Stomach (tissue), 9 donors: ENCODE data around the gene RIN1. TPM values are rescaled to one million over a fixed set of nuclear protein-coding genes. Genes with fewer than 3 reads are reported as not detected.

Source experiments
- DNase-seq, 2 donors: peaks; one replicate each; pipeline versions ENCODE4 v3.0.0 to v3.0.0-alpha.2; 2013 to 2019
- H3K27ac ChIP-seq, 5 donors: fragments of 200-600 bp in 4 of 5; sonication (generic) in 4 of 5; one replicate each; pipeline ENCODE4 v1.5.1; 2013 to 2019; ENCODE audit warnings: mild to moderate bottlenecking in 1 of 5, moderate library complexity in 1 of 5
- H3K27me3 ChIP-seq, 3 donors: fragments of 200-600 bp; sonication (generic); one replicate each; pipeline ENCODE4 v1.5.1; 2017 to 2019; ENCODE audit warnings: mixed run types in 1 of 3
- H3K36me3 ChIP-seq, 4 donors: fragments of 200-600 bp; sonication (generic); 1 replicate in 3 of 4; 2 replicates in 1 of 4; pipeline ENCODE4 v1.5.1; 2016 to 2019
- H3K4me1 ChIP-seq, 4 donors: fragments of 200-600 bp; sonication (generic); one replicate each; pipeline ENCODE4 v1.5.1; 2016 to 2019
- H3K4me3 ChIP-seq, 4 donors: fragments of 200-600 bp; sonication (generic) in 3 of 4; one replicate each; pipeline ENCODE4 v1.5.1; 2016 to 2019; ENCODE audit warnings: mild to moderate bottlenecking in 1 of 4
- H3K9me3 ChIP-seq, 4 donors: fragments of 200-600 bp; sonication (generic); one replicate each; pipeline ENCODE4 v1.5.1; 2016 to 2019
- EP300 ChIP-seq: sonication (generic); formaldehyde crosslinking; IDR thresholded peaks from one replicate; pipeline ENCODE4 v1.6.1; 2017; ENCODE audit warnings: antibody characterized with exemption
- POLR2A ChIP-seq, 4 donors: fragments of 450-650 bp; IDR thresholded peaks; one replicate each; pipeline ENCODE4 v1.6.1; 2016; ENCODE audit warnings: antibody characterized with exemption in 4 of 4, control low read depth in 2 of 4, mild to moderate bottlenecking in 1 of 4, moderate library complexity in 1 of 4
- POLR2AphosphoS5 ChIP-seq, 3 donors: sonication (generic); formaldehyde crosslinking; IDR thresholded peaks; one replicate each; pipeline ENCODE4 v1.6.1; 2016; ENCODE audit warnings: antibody characterized with exemption in 3 of 3
- WGBS, 5 donors: extraction: QIAGEN DNeasy Blood & Tissue Kit in 3 of 5; methylation state at CpG; one replicate each; pipeline versions ENCODE4 v1.1.5 to v1.1.7; 2013 to 2018; 5-methylcytosine and 5-hydroxymethylcytosine counted together
- intact Hi-C: fragments of 100-400 bp; cut with DNase I; formaldehyde crosslinking; loops from one replicate; pipeline ENCODE4 v1.15.1; 2023; ENCODE audit warnings: low total_unique reads
- polyA plus RNA-seq, 3 donors: library from polyadenylated mRNA; stranded (reverse); fragments of 200-250 nt; gene quantifications; one replicate each; pipeline ENCODE4 v1.2.3, GENCODE V29; 2013
- total RNA-seq, 5 donors: library from RNA; depleted of rRNA; stranded (reverse); fragments of >200 nt; gene quantifications; one replicate each; pipeline versions ENCODE4 v1.1.0 to v1.2.3, GENCODE V29; 2014 to 2016
- TF ChIP-seq, protein P1 (sequence below), 7 experiments: fragments of 450-650 bp in 4 of 7; fragments of 200-600 bp in 3 of 7; sonication (generic) in 3 of 7; IDR thresholded peaks; one replicate each; pipeline ENCODE4 v1.5.1; 2016 to 2019; ENCODE audit warnings: antibody characterized with exemption in 7 of 7, control low read depth in 2 of 7, mild to moderate bottlenecking in 1 of 7
- donor health status: healthy with polysubstance abuse.
- donor health status: Bipolar disorder and iron deficiency.
- donor health status: healthy.

RIN1 gene
- total and polyA plus RNA-seq, 8 donors = 0.58 to 26.4 (median 9.2) TPM

DNA sequence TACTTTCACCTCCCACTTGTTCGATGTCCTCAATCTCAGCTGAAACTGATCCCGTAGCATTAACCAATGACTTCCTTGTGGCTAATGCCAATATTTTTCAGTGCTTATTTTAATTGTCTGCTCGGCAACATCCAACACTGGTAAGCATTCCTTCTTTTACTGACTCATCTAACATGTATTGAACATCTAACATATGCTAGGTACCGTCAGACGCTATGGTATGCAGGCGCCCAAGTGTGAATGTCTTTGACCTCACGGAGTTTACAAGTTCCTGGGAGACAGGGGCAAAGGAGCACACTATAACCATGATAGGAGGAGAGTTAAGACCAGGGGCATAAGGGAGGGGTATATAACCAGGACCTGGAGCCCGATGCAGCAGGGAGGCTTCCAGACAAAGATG, 6.9 kb upstream of the RIN1 start:
- Histone ChIP-seq H3K4me3 (no peak overlapping the region), H3K27ac (no peak overlapping the region), H3K36me3 (peaks cover 41 to 48% (median 46%) of the 10 kb centered on the region in 4 donors), H3K4me1 (peaks cover 34 to 48% (median 41%) of the 10 kb centered on the region in 4 donors), H3K9me3 (no peaks in the 10 kb centered on the region), H3K27me3 (no peaks in the 10 kb centered on the region)
- WGBS, 5 donors = 89 to 93% (median 90%) methylated on average over 8 of the region's 8 CpGs
- no peak for DNase-seq
- intact Hi-C loops = no loop called here
- no peak for TF ChIP-seq POLR2AphosphoS5 (IDR thresholded peaks at IDR 0.05)
- no peak for TF ChIP-seq EP300
- no peak for TF ChIP-seq POLR2A (IDR thresholded peaks at IDR 0.05)
- TF ChIP-seq, protein P1, sequence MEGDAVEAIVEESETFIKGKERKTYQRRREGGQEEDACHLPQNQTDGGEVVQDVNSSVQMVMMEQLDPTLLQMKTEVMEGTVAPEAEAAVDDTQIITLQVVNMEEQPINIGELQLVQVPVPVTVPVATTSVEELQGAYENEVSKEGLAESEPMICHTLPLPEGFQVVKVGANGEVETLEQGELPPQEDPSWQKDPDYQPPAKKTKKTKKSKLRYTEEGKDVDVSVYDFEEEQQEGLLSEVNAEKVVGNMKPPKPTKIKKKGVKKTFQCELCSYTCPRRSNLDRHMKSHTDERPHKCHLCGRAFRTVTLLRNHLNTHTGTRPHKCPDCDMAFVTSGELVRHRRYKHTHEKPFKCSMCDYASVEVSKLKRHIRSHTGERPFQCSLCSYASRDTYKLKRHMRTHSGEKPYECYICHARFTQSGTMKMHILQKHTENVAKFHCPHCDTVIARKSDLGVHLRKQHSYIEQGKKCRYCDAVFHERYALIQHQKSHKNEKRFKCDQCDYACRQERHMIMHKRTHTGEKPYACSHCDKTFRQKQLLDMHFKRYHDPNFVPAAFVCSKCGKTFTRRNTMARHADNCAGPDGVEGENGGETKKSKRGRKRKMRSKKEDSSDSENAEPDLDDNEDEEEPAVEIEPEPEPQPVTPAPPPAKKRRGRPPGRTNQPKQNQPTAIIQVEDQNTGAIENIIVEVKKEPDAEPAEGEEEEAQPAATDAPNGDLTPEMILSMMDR (IDR thresholded peaks at IDR 0.05) = no peak

DNA sequence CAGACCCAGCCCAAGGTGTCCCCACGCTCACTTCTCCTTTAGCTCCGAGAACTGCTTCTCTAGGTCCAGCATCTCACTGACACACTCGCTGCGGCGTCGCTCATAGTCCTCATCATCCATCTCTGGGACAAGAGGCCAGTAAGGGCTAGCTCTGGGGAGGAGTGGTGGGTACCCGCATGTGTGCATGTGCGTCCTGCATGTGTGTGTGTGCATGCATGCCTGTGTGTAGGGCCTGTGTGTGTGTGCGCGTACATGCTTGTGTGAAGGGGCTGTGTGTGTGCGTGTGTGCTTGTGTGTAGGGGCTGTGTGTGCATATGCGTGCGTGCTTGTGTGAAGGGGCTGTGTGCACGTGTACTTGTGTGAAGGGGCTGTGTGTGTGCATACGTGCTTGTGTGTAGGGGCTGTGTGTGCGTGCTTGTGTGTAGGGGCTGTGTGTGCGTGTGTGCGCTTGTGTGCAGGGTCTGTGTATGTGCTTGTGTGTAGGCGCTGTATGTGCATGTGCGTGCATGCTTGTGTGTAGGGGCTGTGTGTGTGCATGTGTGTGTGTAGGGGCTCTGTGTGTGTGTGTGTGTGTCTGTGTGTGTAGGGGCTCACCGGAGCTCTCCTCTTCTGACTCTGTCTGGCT, 5.4 kb upstream of the RIN1 start:
- no peak overlapping the region for H3K27ac ChIP-seq
- no peaks in the 10 kb centered on the region for H3K27me3 ChIP-seq
- 89 to 97% (median 95%) methylated on average over 21 of the region's 21 CpGs for WGBS, 5 donors
- intact Hi-C loops = no loop called here
- DNase-seq = no peak
- no peak overlapping the region for H3K4me3 ChIP-seq
- TF ChIP-seq, protein P1 (IDR thresholded peaks at IDR 0.05) = no peak
- TF ChIP-seq POLR2A (IDR thresholded peaks at IDR 0.05) = no peak
- H3K4me1 ChIP-seq = peaks cover 37 to 49% (median 43%) of the 10 kb centered on the region in 4 donors
- H3K36me3 ChIP-seq = peaks cover 48 to 60% (median 58%) of the 10 kb centered on the region in 4 donors
- no peaks in the 10 kb centered on the region for H3K9me3 ChIP-seq

DNA sequence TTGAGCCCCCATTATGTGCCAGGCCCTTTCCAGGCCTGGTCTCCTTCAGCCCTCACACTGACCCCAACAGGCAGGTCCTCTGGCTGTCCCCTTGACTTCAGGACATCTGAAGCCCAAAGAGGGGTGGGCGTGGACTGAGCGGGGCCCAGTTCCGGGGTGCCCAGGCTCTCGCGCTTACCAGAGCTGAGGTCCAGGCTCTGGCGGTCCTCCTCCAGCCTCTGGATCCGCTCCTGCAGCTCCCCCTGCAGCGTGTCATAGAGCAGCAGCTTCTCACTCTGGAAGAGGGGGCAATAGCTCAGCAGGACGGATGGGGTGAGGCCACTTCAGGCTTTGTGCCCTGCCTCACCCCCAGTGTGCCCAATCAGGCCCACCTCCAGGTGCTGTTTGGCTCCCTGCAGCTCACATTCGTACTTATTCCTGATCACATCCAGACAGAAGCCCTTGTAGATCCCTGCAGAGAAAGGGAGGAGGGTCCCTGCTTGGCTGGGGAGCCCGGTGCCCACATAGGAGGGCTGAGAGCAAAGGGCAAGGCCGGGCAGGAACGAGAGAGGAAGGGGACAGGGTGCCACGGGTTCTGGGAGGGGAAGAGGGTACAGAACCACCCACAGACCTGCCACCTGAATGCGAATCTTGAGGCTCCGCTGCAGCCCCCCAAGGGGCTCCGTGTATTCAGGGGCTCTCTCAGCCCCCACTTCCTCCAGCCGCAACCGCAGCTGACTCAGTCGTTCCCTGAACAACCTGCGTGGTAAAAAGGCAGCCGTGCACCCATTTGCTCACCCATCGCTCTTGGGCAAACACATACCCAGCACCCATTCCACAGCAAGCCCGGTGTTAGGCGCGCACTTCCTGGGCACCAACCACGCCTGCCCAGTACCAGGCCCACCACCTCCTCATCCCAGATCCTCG, 4.6 kb upstream of the RIN1 start:
- DNase-seq = no peak
- no peak overlapping the region for H3K4me3 ChIP-seq
- no peaks in the 10 kb centered on the region for H3K9me3 ChIP-seq
- H3K27ac ChIP-seq = no peak overlapping the region
- no peak for TF ChIP-seq POLR2AphosphoS5 (IDR thresholded peaks at IDR 0.05)
- TF ChIP-seq EP300 = no peak
- no peak for TF ChIP-seq POLR2A (IDR thresholded peaks at IDR 0.05)
- TF ChIP-seq, protein P1 (IDR thresholded peaks at IDR 0.05) = no peak
- WGBS, 5 donors = 90 to 97% (median 92%) methylated on average over 25 to 28 of the region's 28 CpGs
- H3K36me3 ChIP-seq = peaks cover 48 to 60% (median 58%) of the 10 kb centered on the region in 4 donors
- peaks cover 37 to 49% (median 43%) of the 10 kb centered on the region in 4 donors for H3K4me1 ChIP-seq
- H3K27me3 ChIP-seq = no peaks in the 10 kb centered on the region
- intact Hi-C loops = no loop called here

DNA sequence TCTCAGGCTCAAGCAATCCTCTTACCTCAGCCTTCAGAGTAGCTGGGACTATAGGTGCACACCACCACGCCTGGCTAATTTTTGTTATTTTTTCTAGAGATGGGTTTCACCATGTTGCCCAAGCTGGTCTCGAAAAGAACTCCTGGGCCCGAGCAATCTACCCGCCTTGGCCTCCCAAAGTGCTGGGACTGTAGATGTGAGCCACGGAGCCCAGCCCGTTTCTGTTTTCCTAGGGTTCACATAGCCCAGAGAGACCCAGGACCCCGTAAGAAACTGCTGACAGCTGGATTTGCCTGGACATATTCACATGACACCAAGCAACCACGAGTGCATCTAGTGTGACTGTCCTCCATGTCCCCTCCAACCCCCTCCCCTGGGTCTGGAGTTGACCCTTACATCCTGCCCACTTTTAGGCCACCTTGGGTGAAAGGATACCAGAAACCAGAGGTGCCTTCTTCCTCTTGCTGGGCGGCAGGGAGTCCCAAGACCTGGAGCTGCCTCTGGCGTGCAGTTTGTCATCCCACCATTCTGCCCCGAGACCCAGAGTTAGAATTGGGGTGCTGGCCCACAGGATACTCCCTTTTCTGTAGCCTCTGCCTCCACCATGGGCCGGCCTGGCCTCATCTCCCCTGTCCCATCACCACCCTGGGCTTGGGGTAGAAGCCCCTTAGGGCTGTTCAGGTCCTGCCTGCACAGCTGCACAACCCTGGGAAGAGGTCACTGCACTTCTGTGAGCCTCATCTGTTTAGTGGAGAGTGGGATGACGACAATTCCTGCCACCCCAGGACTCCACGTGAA, 3.7 kb upstream of the RIN1 start:
- Histone ChIP-seq H3K27ac (no peak overlapping the region), H3K36me3 (peaks cover 48 to 60% (median 58%) of the 10 kb centered on the region in 4 donors), H3K4me1 (peaks cover 39 to 50% (median 45%) of the 10 kb centered on the region in 4 donors), H3K27me3 (no peaks in the 10 kb centered on the region), H3K4me3 (no peak overlapping the region), H3K9me3 (no peaks in the 10 kb centered on the region)
- intact Hi-C loops = no loop called here
- no peak for DNase-seq
- WGBS, 5 donors = 80 to 84% (median 82%) methylated on average over 14 of the region's 14 CpGs
- TF ChIP-seq POLR2AphosphoS5 (IDR thresholded peaks at IDR 0.05) (no peak), EP300 (no peak), POLR2A (IDR thresholded peaks at IDR 0.05) (no peak)
- TF ChIP-seq, protein P1 (IDR thresholded peaks at IDR 0.05) = no peak
